ENCODE results near the gene MRGPRG. TPM values are rescaled to one million over a fixed set of nuclear protein-coding genes. Genes with fewer than 3 reads are reported as not detected.
"Not testable (repeated sequence)": the region's sequence is repeated elsewhere in the genome, so short reads cannot be mapped to it uniquely, and the experiment has no call there.

The MRGPRG gene
- total RNA-seq, 1 experiment from 2014 or later = not detected

- H3K9me3 ChIP-seq (replicated peaks) = no peaks in the 10 kb centered on the region
- DNase-seq = no peak
- H3K4me3 ChIP-seq = peak overlapping the region; percentile 43; the same call in 1 of the 2 replicates
- peaks cover 43% of the 10 kb centered on the region for H3K4me1 ChIP-seq
- no peaks in the 10 kb centered on the region for H3K36me3 ChIP-seq
- H3K27me3 ChIP-seq = peaks cover 8% of the 10 kb centered on the region; the same call in 1 of the 2 replicates
- H3K27ac ChIP-seq = no peak overlapping the region; the same call in 1 of the 2 replicates
These were observed 48.4 kb downstream of the MRGPRG start for GRCh38 chr11:3170044-3170755.

- H3K9me3 ChIP-seq (replicated peaks) = no peaks in the 10 kb centered on the region
- peak overlapping the region; percentile 34 for H3K27ac ChIP-seq
- H3K4me1 ChIP-seq = peaks cover 43% of the 10 kb centered on the region
- H3K36me3 ChIP-seq = no peaks in the 10 kb centered on the region
- peak overlapping the region; percentile 43 for H3K4me3 ChIP-seq
- H3K27me3 ChIP-seq = peaks cover 8% of the 10 kb centered on the region; the same call in 1 of the 2 replicates
- DNase-seq = peak; percentile 71 to 80
These were observed 49.2 kb downstream of the MRGPRG start for GRCh38 chr11:3169255-3170043.

GRCh38 chr11:3168742-3169254 lies 49.8 kb downstream of the MRGPRG start:
- not testable (repeated sequence) for H3K36me3 ChIP-seq; H3K27me3 ChIP-seq; H3K9me3 ChIP-seq (replicated peaks); H3K27ac ChIP-seq; H3K4me3 ChIP-seq; DNase-seq
- peaks cover 43% of the 10 kb centered on the region for H3K4me1 ChIP-seq

Other genes with a start within 250 kb of the MRGPRG start
- gene NAP1L4, start 226.5 kb downstream of the MRGPRG start, total RNA-seq (2014; rRNA removed; shearing (Covaris generic)) = 135 and 168 TPM in 2 replicates
- 25.0 and 32.0 TPM in 2 replicates for gene CARS1, start 161.4 kb downstream of the MRGPRG start, total RNA-seq (2014; rRNA removed; shearing (Covaris generic))
- 6.7 and 8.4 TPM in 2 replicates for gene OSBPL5, start 53.5 kb downstream of the MRGPRG start, total RNA-seq (2014; rRNA removed; shearing (Covaris generic))
- gene MRGPRE, start 13.6 kb upstream of the MRGPRG start, total RNA-seq (2014; rRNA removed; shearing (Covaris generic)) = not detected in 2 replicates
- 35.8 and 44.8 TPM in 2 replicates for gene ZNF195, start 160.3 kb upstream of the MRGPRG start, total RNA-seq (2014; rRNA removed; shearing (Covaris generic))